Gastroesophageal sphincter (tissue), 4 donors: ENCODE results near the gene TMPRSS15. TPM values are rescaled to one million over a fixed set of nuclear protein-coding genes. Genes with fewer than 3 reads are reported as not detected.

Experiments
- ATAC-seq: fragments of 150-250 bp; one replicate; pipeline ENCODE4 v1.9.1; 2016; ENCODE audit warnings: mild to moderate bottlenecking, moderate library complexity
- H3K27ac ChIP-seq, 4 donors: fragments of 200-600 bp; sonication (generic) in 3 of 4; 1 replicate in 3 of 4; 2 replicates in 1 of 4; pipeline ENCODE4 v1.5.1; 2016 to 2019
- H3K27me3 ChIP-seq: fragments of 200-600 bp; sonication (generic); one replicate; pipeline ENCODE4 v1.5.1; 2019
- H3K36me3 ChIP-seq, 2 donors: fragments of 200-600 bp; sonication (generic); one replicate each; pipeline ENCODE4 v1.5.1; 2019; ENCODE audit warnings: control low read depth in 1 of 2
- H3K4me1 ChIP-seq, 3 donors: fragments of 200-600 bp; sonication (generic); 1 replicate in 2 of 3; 2 replicates in 1 of 3; pipeline ENCODE4 v1.5.1; 2016 to 2019; ENCODE audit warnings: control low read depth in 2 of 3
- H3K4me3 ChIP-seq, 2 donors: fragments of 200-600 bp; sonication (generic); one replicate each; pipeline ENCODE4 v1.5.1; 2019; ENCODE audit warnings: mild to moderate bottlenecking in 1 of 2, moderate library complexity in 1 of 2
- H3K9me3 ChIP-seq, 3 donors: fragments of 200-600 bp; sonication (generic); one replicate each; pipeline ENCODE4 v1.5.1; 2017 to 2019; ENCODE audit warnings: control low read depth in 2 of 3
- CTCF ChIP-seq, 4 experiments: fragments of 200-600 bp in 2 of 4; fragments of 450-650 bp in 2 of 4; sonication (generic) in 1 of 4; IDR thresholded peaks; one replicate each; pipeline ENCODE4 v1.5.1; 2017 to 2019; ENCODE audit warnings: antibody characterized with exemption in 4 of 4, mild to moderate bottlenecking in 2 of 4, moderate library complexity in 2 of 4
- EP300 ChIP-seq: sonication (generic); formaldehyde crosslinking; IDR thresholded peaks from one replicate; pipeline ENCODE4 v1.6.1; 2017; ENCODE audit warnings: antibody characterized with exemption, mild to moderate bottlenecking
- POLR2A ChIP-seq, 2 donors: fragments of 450-650 bp; IDR thresholded peaks; one replicate each; pipeline ENCODE4 v1.6.1; 2017; ENCODE audit warnings: antibody characterized with exemption in 2 of 2, mild to moderate bottlenecking in 2 of 2, moderate library complexity in 1 of 2
- POLR2AphosphoS5 ChIP-seq: sonication (generic); formaldehyde crosslinking; IDR thresholded peaks from one replicate; pipeline ENCODE4 v1.6.1; 2017; ENCODE audit warnings: antibody characterized with exemption
- WGBS, 2 donors: methylation state at CpG; one replicate each; pipeline ENCODE4 v1.1.5; 2018; ENCODE audit warnings: low coverage in 1 of 2; 5-methylcytosine and 5-hydroxymethylcytosine counted together
- total RNA-seq, 4 donors: library from RNA; depleted of rRNA; stranded (reverse); fragments of >200 nt; gene quantifications; one replicate each; pipeline ENCODE4 v1.1.0, GENCODE V29; 2016

TMPRSS15 gene
- total RNA-seq, 4 donors from 2014 or later: not detected

DNA sequence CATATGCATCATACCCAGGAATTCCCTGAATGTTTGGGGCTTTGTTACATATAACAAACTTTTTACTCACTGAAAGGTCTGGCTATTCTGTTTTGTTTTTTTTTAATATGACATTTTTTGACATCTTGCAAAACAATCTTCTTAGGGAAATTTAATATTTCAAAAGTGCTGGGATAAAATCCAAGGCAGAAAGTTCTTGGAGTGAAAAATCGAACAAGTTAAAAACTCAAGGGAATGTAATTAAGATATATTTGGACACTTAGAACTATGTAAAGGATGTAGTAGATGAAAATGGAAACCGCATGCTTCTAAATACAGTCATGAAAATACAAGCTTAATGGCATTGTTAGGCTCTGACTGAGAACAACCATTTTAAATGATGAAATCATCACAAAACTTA lies 150.4 kb downstream of the TMPRSS15 start:
- H3K36me3 ChIP-seq: no peaks in the 10 kb centered on the region
- H3K27me3 ChIP-seq: no peaks in the 10 kb centered on the region
- no peak overlapping the region for H3K4me3 ChIP-seq
- H3K27ac ChIP-seq: no peak overlapping the region
- no peaks in the 10 kb centered on the region for H3K9me3 ChIP-seq
- no peak for ATAC-seq
- no peaks in the 10 kb centered on the region for H3K4me1 ChIP-seq
- 35 to 62% methylated on average over 2 of the region's 2 CpGs for WGBS, 2 donors
- TF ChIP-seq EP300 (no peak), CTCF (IDR thresholded peaks at IDR 0.05) (no peak), POLR2A (IDR thresholded peaks at IDR 0.05) (no peak), POLR2AphosphoS5 (no peak)

- H3K27ac ChIP-seq: no peak overlapping the region
- no peaks in the 10 kb centered on the region for H3K36me3 ChIP-seq
- 30 to 46% methylated on average over 5 of the region's 5 CpGs for WGBS, 2 donors
- ATAC-seq: no peak
- H3K9me3 ChIP-seq: no peaks in the 10 kb centered on the region
- H3K4me3 ChIP-seq: no peak overlapping the region
- TF ChIP-seq EP300 (no peak), POLR2AphosphoS5 (no peak), POLR2A (IDR thresholded peaks at IDR 0.05) (no peak), CTCF (IDR thresholded peaks at IDR 0.05) (no peak)
- no peaks in the 10 kb centered on the region for H3K27me3 ChIP-seq
- H3K4me1 ChIP-seq: no peaks in the 10 kb centered on the region
Observed at GRCh38 chr21:18252680-18253079, 150.9 kb downstream of the TMPRSS15 start.

DNA sequence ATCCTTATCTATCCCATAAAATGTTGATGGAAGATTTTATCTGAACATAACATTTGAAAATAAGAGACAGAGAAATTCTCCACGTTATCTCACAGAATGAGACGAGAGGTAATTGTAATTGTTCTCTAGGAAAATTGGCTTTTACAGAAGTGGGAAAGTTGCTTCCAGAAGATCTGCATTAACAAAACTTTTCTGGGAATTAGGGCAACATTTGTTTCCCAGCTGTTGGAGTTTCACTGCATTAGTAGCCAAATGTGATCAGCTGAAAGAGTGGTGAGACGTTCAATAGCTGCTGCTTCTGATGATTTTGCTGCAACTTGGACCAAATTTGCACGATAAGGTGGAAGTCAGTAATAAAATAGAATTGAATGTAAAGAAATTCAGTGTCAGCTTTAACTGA lies 151.3 kb downstream of the TMPRSS15 start:
- TF ChIP-seq EP300 (no peak), POLR2A (IDR thresholded peaks at IDR 0.05) (no peak), CTCF (IDR thresholded peaks at IDR 0.05) (no peak), POLR2AphosphoS5 (no peak)
- Histone ChIP-seq H3K27ac (no peak overlapping the region), H3K4me1 (no peaks in the 10 kb centered on the region), H3K9me3 (no peaks in the 10 kb centered on the region), H3K27me3 (no peaks in the 10 kb centered on the region), H3K4me3 (no peak overlapping the region), H3K36me3 (no peaks in the 10 kb centered on the region)
- no peak for ATAC-seq
- WGBS, 2 donors: 47 to 69% methylated on average over 4 of the region's 4 CpGs

DNA sequence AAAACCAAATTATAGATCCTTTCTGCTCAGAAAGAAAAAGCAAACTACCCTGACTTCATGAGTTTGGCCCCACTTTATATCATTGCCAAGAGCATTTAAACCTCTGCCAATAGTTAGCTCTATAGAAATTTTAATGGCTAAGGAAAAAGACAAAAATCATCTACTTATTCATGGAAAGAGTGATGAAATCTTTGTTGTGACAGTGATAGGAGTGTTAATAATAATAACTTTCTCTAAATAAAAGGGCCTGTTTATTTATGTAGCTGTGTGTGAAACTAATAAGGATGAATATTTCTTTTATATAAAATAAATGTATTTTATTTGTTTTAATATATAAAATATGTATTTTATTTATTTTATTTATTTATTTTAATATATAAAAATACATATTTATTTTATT lies 152.5 kb downstream of the TMPRSS15 start:
- no peak overlapping the region for H3K4me3 ChIP-seq
- TF ChIP-seq POLR2A (IDR thresholded peaks at IDR 0.05) (no peak), CTCF (IDR thresholded peaks at IDR 0.05) (no peak), EP300 (no peak), POLR2AphosphoS5 (no peak)

GRCh38 chr21:18249672-18250071 lies 153.9 kb downstream of the TMPRSS15 start:
- TF ChIP-seq POLR2AphosphoS5: no peak
- TF ChIP-seq CTCF (IDR thresholded peaks at IDR 0.05): no peak
- no peak for TF ChIP-seq EP300
- H3K4me1 ChIP-seq: peaks cover 0 to 9% (median 3%) of the 10 kb centered on the region in 3 donors
- no peak overlapping the region for H3K4me3 ChIP-seq
- 45 to 50% methylated on average over 2 of the region's 2 CpGs for WGBS, 2 donors
- no peaks in the 10 kb centered on the region for H3K36me3 ChIP-seq
- no peaks in the 10 kb centered on the region for H3K9me3 ChIP-seq
- ATAC-seq: no peak
- peaks cover 11% of the 10 kb centered on the region for H3K27me3 ChIP-seq
- H3K27ac ChIP-seq: no peak overlapping the region

More for the DNA sequence above, 152.5 kb downstream of the TMPRSS15 start:
- H3K36me3 ChIP-seq: no peaks in the 10 kb centered on the region
- H3K4me1 ChIP-seq: no peaks in the 10 kb centered on the region
- H3K9me3 ChIP-seq: no peaks in the 10 kb centered on the region
- no peaks in the 10 kb centered on the region for H3K27me3 ChIP-seq
- ATAC-seq: no peak
- no peak overlapping the region for H3K27ac ChIP-seq
